Activated naive CD4-positive, alpha-beta T cell treated with anti-CD3 and anti-CD28 coated beads for 36 hours (primary cell): ENCODE measurements around the gene PIEZO2. TPM values are rescaled to one million over a fixed set of nuclear protein-coding genes. Genes with fewer than 3 reads are reported as not detected.

Experiments used
- CTCF ChIA-PET: fragments of 350-600 bp; sonication (Branson Sonifier 250); formaldehyde crosslinking; loops from one replicate; lab custom pipeline; 2021; ENCODE audit warnings: antibody characterized with exemption; lab: Charles Lee
- DNase-seq: peaks from one replicate; pipeline ENCODE4 v3.0.0-alpha.2; 2020
- H3K27ac Mint-ChIP-seq: one replicate; pipeline ENCODE4 v1.8.0; 2021; ENCODE audit warnings: mild to moderate bottlenecking, mixed read lengths
- H3K27me3 Mint-ChIP-seq: one replicate; pipeline ENCODE4 v1.8.0; 2021; ENCODE audit warnings: low read depth, mixed read lengths
- H3K36me3 Mint-ChIP-seq: one replicate; pipeline ENCODE4 v1.8.0; 2021; ENCODE audit warnings: low read depth, mixed read lengths
- H3K4me1 Mint-ChIP-seq: one replicate; pipeline ENCODE4 v1.8.0; 2021; ENCODE audit warnings: low read depth, mixed read lengths
- H3K4me3 Mint-ChIP-seq: one replicate; pipeline ENCODE4 v1.8.0; 2021; ENCODE audit warnings: mild to moderate bottlenecking, moderate library complexity, mixed read lengths
- H3K9me3 Mint-ChIP-seq: one replicate; pipeline ENCODE4 v1.8.0; 2021; ENCODE audit warnings: mixed read lengths
- intact Hi-C: fragments of 100-400 bp; cut with micrococcal nuclease; formaldehyde crosslinking; loops from one replicate; pipeline ENCODE4 v1.15.1; 2023
- total RNA-seq, 2 experiments: library from RNA; stranded (reverse); gene quantifications; one replicate each; pipeline ENCODE4 v1.2.3, GENCODE V29; 2021

The PIEZO2 gene
- total RNA-seq, 2 experiments from 2014 or later: not detected

GRCh38 chr18:11027862-11028261, 121.5 kb downstream of the PIEZO2 start:
- Mint-ChIP-seq H3K27ac (no peak overlapping the region), H3K4me1 (no peaks in the 10 kb centered on the region), H3K9me3 (no peaks in the 10 kb centered on the region), H3K36me3 (no peaks in the 10 kb centered on the region), H3K4me3 (no peak overlapping the region), H3K27me3 (no peaks in the 10 kb centered on the region)
- CTCF ChIA-PET: no interaction called here
- intact Hi-C loops: no loop called here
- no peak for DNase-seq

GRCh38 chr18:11025671-11026070, 123.7 kb downstream of the PIEZO2 start:
- DNase-seq: no peak
- Mint-ChIP-seq H3K9me3 (no peaks in the 10 kb centered on the region), H3K4me3 (no peak overlapping the region), H3K4me1 (no peaks in the 10 kb centered on the region), H3K27me3 (no peaks in the 10 kb centered on the region), H3K27ac (no peak overlapping the region), H3K36me3 (no peaks in the 10 kb centered on the region)
- intact Hi-C loops: no loop called here
- CTCF ChIA-PET: no interaction called here

DNA sequence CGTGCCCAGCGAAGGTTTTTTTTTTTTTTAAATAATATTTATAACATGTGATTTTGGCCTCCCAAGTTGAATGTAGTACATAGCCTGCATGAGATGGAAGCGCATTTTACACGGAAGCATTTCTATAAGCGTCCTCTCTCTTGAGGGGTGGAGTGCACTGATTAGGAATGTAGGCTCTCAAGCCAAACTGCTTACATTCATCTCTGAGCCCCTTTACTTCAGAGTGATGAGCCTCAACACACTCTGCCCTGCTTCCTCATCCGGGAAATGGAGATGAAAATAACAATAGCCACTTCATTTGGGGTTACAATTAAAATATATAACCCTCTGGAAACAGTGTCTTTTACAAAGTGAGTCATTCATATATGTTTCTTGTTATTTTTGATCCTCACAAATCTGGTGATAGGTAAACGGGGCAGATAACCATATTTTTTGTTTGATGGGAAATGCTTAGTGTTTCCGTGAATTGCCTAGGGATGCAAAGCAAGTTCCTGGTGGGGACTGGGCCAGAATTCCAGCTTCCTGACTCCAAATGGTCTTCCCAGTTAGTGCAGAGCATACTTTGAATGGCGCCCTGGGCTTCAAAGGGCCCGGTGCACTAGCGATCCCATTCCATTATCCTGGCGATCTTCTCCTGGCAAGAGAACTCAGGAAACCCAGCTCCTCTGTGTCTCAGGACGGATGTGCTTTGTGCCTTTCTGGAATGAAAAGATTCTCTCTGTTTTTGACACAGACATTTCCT, 124.3 kb downstream of the PIEZO2 start:
- Mint-ChIP-seq H3K27me3 (no peaks in the 10 kb centered on the region), H3K4me1 (no peaks in the 10 kb centered on the region), H3K4me3 (no peak overlapping the region), H3K9me3 (no peaks in the 10 kb centered on the region), H3K36me3 (no peaks in the 10 kb centered on the region), H3K27ac (no peak overlapping the region)
- CTCF ChIA-PET: no interaction called here
- DNase-seq: no peak
- intact Hi-C loops: no loop called here

DNA sequence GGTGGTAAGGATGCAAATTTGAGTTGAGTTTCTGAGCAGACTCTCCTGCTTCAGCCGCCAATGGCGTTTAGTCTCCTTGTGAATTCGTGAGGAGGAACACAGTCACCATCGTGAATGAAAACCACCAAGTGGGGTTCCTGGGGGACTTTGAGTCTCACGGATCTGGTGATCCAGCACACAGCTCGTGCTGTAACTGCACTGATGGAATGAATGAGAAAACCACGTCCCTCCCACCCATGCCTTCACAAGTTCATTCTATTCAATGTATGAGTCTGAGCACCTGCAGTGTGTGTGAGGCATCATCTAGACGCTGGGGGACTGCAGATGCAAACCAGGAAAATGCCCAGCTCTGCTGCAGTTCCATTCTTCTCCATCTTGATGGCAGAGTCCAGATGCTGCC, 127.9 kb downstream of the PIEZO2 start:
- CTCF ChIA-PET: no interaction called here
- no peaks in the 10 kb centered on the region for H3K27me3 Mint-ChIP-seq
- no peak overlapping the region for H3K4me3 Mint-ChIP-seq
- no peak for DNase-seq
- H3K9me3 Mint-ChIP-seq: no peaks in the 10 kb centered on the region
- H3K27ac Mint-ChIP-seq: no peak overlapping the region
- no peaks in the 10 kb centered on the region for H3K4me1 Mint-ChIP-seq
- intact Hi-C loops: no loop called here
- H3K36me3 Mint-ChIP-seq: no peaks in the 10 kb centered on the region

- no peaks in the 10 kb centered on the region for H3K27me3 Mint-ChIP-seq
Observed at GRCh38 chr18:11020877-11021414, 128.4 kb downstream of the PIEZO2 start.

DNA sequence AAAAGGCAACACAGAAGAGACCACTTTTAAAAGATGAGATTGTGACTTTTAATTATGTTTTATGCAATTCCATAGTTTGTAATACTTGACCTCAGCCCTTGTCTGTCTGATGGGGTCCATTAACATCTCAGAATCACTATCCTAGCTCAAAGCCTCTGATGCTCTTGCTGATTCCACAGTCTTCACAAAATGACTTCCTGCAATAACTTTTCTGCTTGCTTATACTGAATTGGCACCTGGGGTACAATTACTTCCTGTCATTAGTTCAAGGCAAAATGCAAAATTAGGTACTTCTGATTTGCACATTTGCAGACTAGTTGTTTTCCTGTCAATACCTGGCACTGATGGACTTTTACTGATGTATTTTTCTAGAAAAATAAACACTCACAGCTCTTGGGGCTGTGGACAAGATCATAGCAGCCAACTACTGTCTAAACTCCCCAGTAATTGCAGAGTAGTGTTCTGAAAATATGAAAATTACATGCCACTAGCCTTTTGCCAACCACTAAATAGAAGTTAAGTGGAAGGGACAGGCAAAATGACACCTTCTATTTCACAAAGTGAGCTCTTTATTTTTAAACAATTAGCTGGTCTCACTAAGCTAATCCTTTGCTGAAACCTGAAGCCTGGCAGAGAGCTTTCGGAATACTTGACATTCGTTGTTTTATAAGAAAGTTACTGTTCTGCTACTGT, 129.1 kb downstream of the PIEZO2 start:
- intact Hi-C loops: no loop called here
- CTCF ChIA-PET: no interaction called here

More at GRCh38 chr18:11020877-11021414, 128.4 kb downstream of the PIEZO2 start:
- CTCF ChIA-PET: no interaction called here
- H3K4me1 Mint-ChIP-seq: no peaks in the 10 kb centered on the region
- no peak for DNase-seq
- no peaks in the 10 kb centered on the region for H3K36me3 Mint-ChIP-seq
- intact Hi-C loops: no loop called here
- no peak overlapping the region for H3K27ac Mint-ChIP-seq
- no peak overlapping the region for H3K4me3 Mint-ChIP-seq
- H3K9me3 Mint-ChIP-seq: no peaks in the 10 kb centered on the region

DNA sequence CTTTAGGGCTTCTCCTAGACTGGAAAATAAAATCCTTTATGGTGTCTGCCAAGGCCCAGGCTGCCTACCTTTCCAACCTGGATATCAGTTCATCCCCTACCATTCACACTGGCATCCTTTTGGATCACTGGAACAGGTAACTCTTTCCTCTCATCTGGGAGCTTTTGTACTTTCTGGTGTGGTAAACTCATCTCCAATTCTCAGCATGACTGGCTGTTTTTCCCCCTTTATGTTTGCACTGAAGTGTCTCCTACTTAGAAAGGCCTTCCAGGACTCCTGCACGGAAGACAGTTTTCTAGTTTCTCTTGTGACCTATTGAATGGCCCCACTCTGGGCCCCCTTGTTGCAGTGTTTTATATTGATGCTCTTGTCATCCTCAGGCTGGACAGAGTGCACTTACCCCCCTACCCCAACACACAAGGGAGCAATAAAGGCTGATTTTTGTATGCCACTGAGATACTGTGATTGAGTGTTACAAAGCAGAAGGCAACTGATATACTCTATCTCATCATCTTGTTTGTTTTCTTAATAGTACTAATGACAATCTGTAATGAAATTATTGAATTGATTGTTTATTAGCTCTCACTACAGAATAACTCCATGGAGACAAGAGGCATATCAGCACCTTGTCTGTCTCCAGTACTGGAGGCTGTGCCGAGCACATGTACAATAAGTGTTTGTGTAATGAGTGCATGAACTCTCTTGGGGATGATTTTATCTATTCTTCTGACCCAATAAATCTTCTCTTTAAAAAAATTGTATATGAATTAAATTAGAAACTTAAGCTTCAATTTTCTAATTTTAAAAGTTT, 129.9 kb downstream of the PIEZO2 start:
- CTCF ChIA-PET: no interaction called here
- Mint-ChIP-seq H3K4me3 (no peak overlapping the region), H3K27me3 (no peaks in the 10 kb centered on the region), H3K4me1 (no peaks in the 10 kb centered on the region), H3K27ac (no peak overlapping the region), H3K9me3 (no peaks in the 10 kb centered on the region), H3K36me3 (no peaks in the 10 kb centered on the region)
- DNase-seq: no peak
- intact Hi-C loops: no loop called here

More for the DNA sequence above, 129.1 kb downstream of the PIEZO2 start:
- Mint-ChIP-seq H3K27me3 (no peaks in the 10 kb centered on the region), H3K36me3 (no peaks in the 10 kb centered on the region), H3K4me1 (no peaks in the 10 kb centered on the region), H3K27ac (no peak overlapping the region), H3K4me3 (no peak overlapping the region), H3K9me3 (no peaks in the 10 kb centered on the region)
- DNase-seq: no peak

GRCh38 chr18:11009869-11010268, 139.5 kb downstream of the PIEZO2 start:
- no peak overlapping the region for H3K27ac Mint-ChIP-seq
- no peaks in the 10 kb centered on the region for H3K4me1 Mint-ChIP-seq
- no peak overlapping the region for H3K4me3 Mint-ChIP-seq
- intact Hi-C loops: no loop called here
- no peak for DNase-seq
- no peaks in the 10 kb centered on the region for H3K27me3 Mint-ChIP-seq
- H3K9me3 Mint-ChIP-seq: no peaks in the 10 kb centered on the region
- no peaks in the 10 kb centered on the region for H3K36me3 Mint-ChIP-seq
- CTCF ChIA-PET: no interaction called here

- Mint-ChIP-seq H3K4me3 (no peak overlapping the region), H3K4me1 (no peaks in the 10 kb centered on the region), H3K27ac (no peak overlapping the region), H3K9me3 (no peaks in the 10 kb centered on the region), H3K27me3 (no peaks in the 10 kb centered on the region), H3K36me3 (no peaks in the 10 kb centered on the region)
- CTCF ChIA-PET: no interaction called here
- no peak for DNase-seq
- intact Hi-C loops: no loop called here
Observed at GRCh38 chr18:11009147-11009546, 140.2 kb downstream of the PIEZO2 start.

- no peaks in the 10 kb centered on the region for H3K27me3 Mint-ChIP-seq
- intact Hi-C loops: no loop called here
- H3K4me3 Mint-ChIP-seq: no peak overlapping the region
- CTCF ChIA-PET: no interaction called here
- H3K4me1 Mint-ChIP-seq: no peaks in the 10 kb centered on the region
- no peak for DNase-seq
- H3K27ac Mint-ChIP-seq: no peak overlapping the region
- no peaks in the 10 kb centered on the region for H3K9me3 Mint-ChIP-seq
- no peaks in the 10 kb centered on the region for H3K36me3 Mint-ChIP-seq
Observed at GRCh38 chr18:11008505-11008904, 140.9 kb downstream of the PIEZO2 start.

DNA sequence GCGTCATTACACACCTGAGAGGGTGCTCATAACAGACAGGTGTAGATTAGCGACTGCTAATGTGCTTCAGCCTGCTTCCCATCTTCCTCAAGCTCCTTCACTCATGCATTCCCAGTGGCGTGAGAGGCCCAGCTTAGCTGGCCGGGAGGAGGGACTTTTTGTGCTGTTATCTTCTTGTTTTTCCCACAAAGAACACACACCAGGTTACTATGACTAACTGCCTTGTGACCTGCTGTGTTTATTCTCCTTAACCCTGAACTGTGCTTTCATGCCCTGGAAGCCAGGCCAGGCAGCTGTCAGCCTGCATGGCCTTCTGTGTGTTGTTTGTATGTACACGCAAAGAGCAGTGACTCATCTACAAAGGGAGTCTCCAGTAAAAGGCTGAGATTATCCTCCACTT, 143.8 kb downstream of the PIEZO2 start:
- DNase-seq: no peak
- Mint-ChIP-seq H3K27ac (no peak overlapping the region), H3K4me1 (no peaks in the 10 kb centered on the region), H3K36me3 (no peaks in the 10 kb centered on the region), H3K4me3 (no peak overlapping the region), H3K27me3 (no peaks in the 10 kb centered on the region), H3K9me3 (peaks cover 2% of the 10 kb centered on the region)
- intact Hi-C loops: no loop called here
- CTCF ChIA-PET: no interaction called here

DNA sequence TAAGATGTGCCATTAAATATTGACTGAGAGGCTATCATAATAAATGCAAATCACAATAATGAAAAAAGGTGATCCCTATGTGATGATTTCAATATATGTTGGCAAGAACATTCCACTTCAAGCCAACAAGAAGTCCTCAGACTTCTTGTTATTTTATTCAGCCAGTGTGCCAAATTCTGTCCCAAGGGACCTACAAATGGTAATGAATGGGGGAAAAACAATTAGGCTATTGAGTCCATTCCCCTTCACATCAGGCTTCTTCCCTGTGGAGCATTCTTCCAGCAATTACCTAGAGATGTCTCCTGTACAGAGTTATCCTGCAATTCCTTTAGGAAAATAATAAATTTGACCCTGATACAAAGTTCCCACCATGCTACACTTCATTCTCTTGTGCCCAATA, 144.4 kb downstream of the PIEZO2 start:
- intact Hi-C loops: no loop called here
- H3K4me3 Mint-ChIP-seq: no peak overlapping the region
- no peaks in the 10 kb centered on the region for H3K4me1 Mint-ChIP-seq
- CTCF ChIA-PET: no interaction called here
- DNase-seq: no peak
- no peaks in the 10 kb centered on the region for H3K27me3 Mint-ChIP-seq
- peaks cover 3% of the 10 kb centered on the region for H3K9me3 Mint-ChIP-seq
- no peaks in the 10 kb centered on the region for H3K36me3 Mint-ChIP-seq
- H3K27ac Mint-ChIP-seq: no peak overlapping the region
